ENCODE results near the gene GCHFR. TPM values are rescaled to one million over a fixed set of nuclear protein-coding genes. Genes with fewer than 3 reads are reported as not detected.

The GCHFR gene
- polyA plus RNA-seq, 1 of the 3 experiments (the other 2 are of a cell fraction): 0.67 TPM

- no peaks in the 10 kb centered on the region for H3K27me3 ChIP-seq (ENCODE audit: insufficient read depth)
- TF ChIP-seq ZBTB33 (IDR thresholded peaks at IDR 0.05; ENCODE audit: borderline replicate concordance, low read depth) (no peak), POLR2AphosphoS5 (IDR thresholded peaks at IDR 0.05; ENCODE audit: low read depth, low read length) (no peak), YY1 (IDR thresholded peaks at IDR 0.05; ENCODE audit: low read depth) (no peak), PBX3 (IDR thresholded peaks at IDR 0.05) (no peak), RAD21 (IDR thresholded peaks at IDR 0.05; ENCODE audit: low read length) (no peak), GATA2 (CRISPR knock-in tag; IDR thresholded peaks at IDR 0.05) (no peak)
- no peak overlapping the region for H3K4me2 ChIP-seq
- no peak overlapping the region for H2AFZ ChIP-seq (ENCODE audit: low read depth)
- no peak overlapping the region for H3K4me3 ChIP-seq (ENCODE audit: low read depth in 2 of 2, low read length in 1 of 2)
- no peaks in the 10 kb centered on the region for H3K79me2 ChIP-seq (ENCODE audit: insufficient read depth)
- H3K36me3 ChIP-seq (replicated peaks in 1 of 2; ENCODE audit: control insufficient read depth in 1 of 2, insufficient read depth in 2 of 2, low read length in 1 of 2): peaks cover 8 to 61% of the 10 kb centered on the region in 2 experiments
- H3K9me3 ChIP-seq: no peaks in the 10 kb centered on the region
- DNase-seq: no peak
- POLR2A ChIA-PET: no interaction called here
- H3K4me1 ChIP-seq (ENCODE audit: control insufficient read depth in 1 of 2, insufficient read depth in 2 of 2, low read depth in 1 of 2, low read length in 1 of 2): peaks cover 0 to 18% of the 10 kb centered on the region in 2 experiments; a peak in 1 of 4 replicates
- no peaks in the 10 kb centered on the region for H3F3A ChIP-seq (replicated peaks; ENCODE audit: insufficient read depth)
- WGBS (ENCODE audit: low lambda C conversion rate): 100% methylated on average over 11 of the region's 14 CpGs
- no peaks in the 10 kb centered on the region for H3K9me2 ChIP-seq
- no peaks in the 10 kb centered on the region for H4K20me1 ChIP-seq (ENCODE audit: insufficient read depth)
- no peak overlapping the region for H3K9ac ChIP-seq
- no peak overlapping the region for H3K27ac ChIP-seq (ENCODE audit: low read depth in 2 of 2, low read length in 1 of 2)
- CTCF ChIA-PET: interaction anchor here (31.8 kb wide), 1 partner anchor 31 kb away, joined by 555 read pairs; the partner anchor contains the start of gene RMDN3
Measured at GRCh38 chr15:40775740-40776536, 12.1 kb downstream of the GCHFR start.

GRCh38 chr15:40776537-40777141 is 12.8 kb downstream of the GCHFR start:
- DNase-seq: no peak
- Histone ChIP-seq H3K9me2 (no peaks in the 10 kb centered on the region), H3F3A (replicated peaks; ENCODE audit: insufficient read depth) (no peaks in the 10 kb centered on the region), H3K4me3 (ENCODE audit: low read depth in 2 of 2, low read length in 1 of 2) (no peak overlapping the region), H3K9ac (no peak overlapping the region), H3K9me3 (no peaks in the 10 kb centered on the region), H3K4me1 (ENCODE audit: control insufficient read depth in 1 of 2, insufficient read depth in 2 of 2, low read depth in 1 of 2, low read length in 1 of 2) (peaks cover 0 to 11% of the 10 kb centered on the region in 2 experiments; a peak in 1 of 4 replicates), H3K27me3 (ENCODE audit: insufficient read depth) (no peaks in the 10 kb centered on the region), H3K27ac (ENCODE audit: low read depth in 2 of 2, low read length in 1 of 2) (no peak overlapping the region), H3K79me2 (ENCODE audit: insufficient read depth) (no peaks in the 10 kb centered on the region), H2AFZ (ENCODE audit: low read depth) (no peak overlapping the region), H4K20me1 (ENCODE audit: insufficient read depth) (no peaks in the 10 kb centered on the region), H3K4me2 (no peak overlapping the region), H3K36me3 (replicated peaks in 1 of 2; ENCODE audit: control insufficient read depth in 1 of 2, insufficient read depth in 2 of 2, low read length in 1 of 2) (peaks cover 8 to 61% of the 10 kb centered on the region in 2 experiments)
- ChIA-PET CTCF (interaction anchor here (31.8 kb wide), 1 partner anchor 32 kb away, joined by 555 read pairs; the partner anchor contains the start of gene RMDN3), POLR2A (no interaction called here)
- TF ChIP-seq SIN3A (IDR thresholded peaks at IDR 0.05; ENCODE audit: borderline replicate concordance, low read depth, low read length) (no peak), YY1 (IDR thresholded peaks at IDR 0.05; ENCODE audit: low read depth) (no peak), CHD2 (IDR thresholded peaks at IDR 0.05; ENCODE audit: low read length, partially characterized antibody) (no peak), IRF3 (IDR thresholded peaks at IDR 0.05; ENCODE audit: low read depth, low read length) (no peak), JUND (IDR thresholded peaks at IDR 0.05) (no peak), USF2 (IDR thresholded peaks at IDR 0.05; ENCODE audit: borderline replicate concordance, low read depth, low read length) (no peak), RXRA (IDR thresholded peaks at IDR 0.05; ENCODE audit: borderline replicate concordance, low read depth) (no peak), USF1 (IDR thresholded peaks at IDR 0.05; ENCODE audit: borderline replicate concordance, low read depth) (no peak), RAD21 (IDR thresholded peaks at IDR 0.05; ENCODE audit: low read length) (no peak), ZBTB33 (IDR thresholded peaks at IDR 0.05; ENCODE audit: borderline replicate concordance, low read depth) (no peak), ELF1 (IDR thresholded peaks at IDR 0.05) (no peak), MAX (IDR thresholded peaks at IDR 0.05; ENCODE audit: low read depth) (no peak), EP300 (IDR thresholded peaks at IDR 0.05; ENCODE audit: borderline replicate concordance in 1 of 2, low read depth in 1 of 2, low read length in 1 of 2) (no peak)
- WGBS (ENCODE audit: low lambda C conversion rate): 87% methylated on average over 9 of the region's 11 CpGs

Data from SK-N-SH (cell line).